Loucy (cell line): Measurements from ENCODE around the gene IFNA21.

ENCODE experiments used
- EZH2phosphoT487 ChIP-seq: fragments of 200-600 bp; IDR thresholded peaks from 2 replicates; pipeline ENCODE4 v1.6.1; 2018; ENCODE audit warnings: antibody characterized with exemption, mild to moderate bottlenecking, moderate library complexity, borderline replicate concordance
- TF ChIP-seq, protein P1 (sequence below): fragments of 200-600 bp; sonication (generic); conservative IDR thresholded peaks from 2 replicates; pipeline ENCODE4 v1.5.1; 2014; ENCODE audit warnings: mild to moderate bottlenecking, antibody characterized with exemption, low read length

DNA sequence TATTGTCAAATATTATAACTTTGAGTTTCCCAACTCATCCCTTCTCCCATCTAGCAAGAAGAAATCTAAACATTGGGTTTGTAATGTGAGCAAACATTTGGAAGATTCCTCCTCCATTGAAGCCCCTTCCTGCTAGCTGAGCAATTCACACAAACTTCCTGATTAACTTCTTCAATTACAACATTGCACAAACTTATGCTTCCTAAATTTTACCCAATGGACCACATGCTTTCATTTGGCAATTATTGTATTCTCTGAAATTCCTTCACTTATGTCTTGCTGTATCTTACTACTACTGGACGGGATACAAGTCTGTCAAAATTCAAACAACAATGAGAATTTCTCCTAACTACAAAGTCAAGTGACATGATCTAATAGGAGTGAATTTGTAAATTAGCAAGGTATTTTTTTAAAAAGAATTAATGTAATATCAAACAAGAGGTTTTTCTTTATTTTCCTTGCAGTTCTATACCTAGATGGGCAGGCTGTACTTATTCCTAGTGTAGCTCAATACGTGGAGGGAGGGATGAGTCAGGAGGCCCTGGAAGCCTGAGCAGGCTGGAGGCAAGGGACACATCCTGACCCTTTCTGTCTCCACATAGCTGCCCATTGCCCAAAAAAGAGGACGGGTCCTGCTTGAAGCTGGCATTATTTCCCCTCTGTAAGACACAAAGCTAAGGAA lies 13.0 kb downstream of the IFNA21 start:
- TF ChIP-seq, protein P1, sequence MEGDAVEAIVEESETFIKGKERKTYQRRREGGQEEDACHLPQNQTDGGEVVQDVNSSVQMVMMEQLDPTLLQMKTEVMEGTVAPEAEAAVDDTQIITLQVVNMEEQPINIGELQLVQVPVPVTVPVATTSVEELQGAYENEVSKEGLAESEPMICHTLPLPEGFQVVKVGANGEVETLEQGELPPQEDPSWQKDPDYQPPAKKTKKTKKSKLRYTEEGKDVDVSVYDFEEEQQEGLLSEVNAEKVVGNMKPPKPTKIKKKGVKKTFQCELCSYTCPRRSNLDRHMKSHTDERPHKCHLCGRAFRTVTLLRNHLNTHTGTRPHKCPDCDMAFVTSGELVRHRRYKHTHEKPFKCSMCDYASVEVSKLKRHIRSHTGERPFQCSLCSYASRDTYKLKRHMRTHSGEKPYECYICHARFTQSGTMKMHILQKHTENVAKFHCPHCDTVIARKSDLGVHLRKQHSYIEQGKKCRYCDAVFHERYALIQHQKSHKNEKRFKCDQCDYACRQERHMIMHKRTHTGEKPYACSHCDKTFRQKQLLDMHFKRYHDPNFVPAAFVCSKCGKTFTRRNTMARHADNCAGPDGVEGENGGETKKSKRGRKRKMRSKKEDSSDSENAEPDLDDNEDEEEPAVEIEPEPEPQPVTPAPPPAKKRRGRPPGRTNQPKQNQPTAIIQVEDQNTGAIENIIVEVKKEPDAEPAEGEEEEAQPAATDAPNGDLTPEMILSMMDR, result no peak
- no peak for TF ChIP-seq EZH2phosphoT487
